ENCODE measurements around the gene SCN3A. TPM values are rescaled to one million over a fixed set of nuclear protein-coding genes. Genes with fewer than 3 reads are reported as not detected.

Gene SCN3A
- total RNA-seq = 0.05 TPM in 1 of 2 replicates, not detected in the other

DNA sequence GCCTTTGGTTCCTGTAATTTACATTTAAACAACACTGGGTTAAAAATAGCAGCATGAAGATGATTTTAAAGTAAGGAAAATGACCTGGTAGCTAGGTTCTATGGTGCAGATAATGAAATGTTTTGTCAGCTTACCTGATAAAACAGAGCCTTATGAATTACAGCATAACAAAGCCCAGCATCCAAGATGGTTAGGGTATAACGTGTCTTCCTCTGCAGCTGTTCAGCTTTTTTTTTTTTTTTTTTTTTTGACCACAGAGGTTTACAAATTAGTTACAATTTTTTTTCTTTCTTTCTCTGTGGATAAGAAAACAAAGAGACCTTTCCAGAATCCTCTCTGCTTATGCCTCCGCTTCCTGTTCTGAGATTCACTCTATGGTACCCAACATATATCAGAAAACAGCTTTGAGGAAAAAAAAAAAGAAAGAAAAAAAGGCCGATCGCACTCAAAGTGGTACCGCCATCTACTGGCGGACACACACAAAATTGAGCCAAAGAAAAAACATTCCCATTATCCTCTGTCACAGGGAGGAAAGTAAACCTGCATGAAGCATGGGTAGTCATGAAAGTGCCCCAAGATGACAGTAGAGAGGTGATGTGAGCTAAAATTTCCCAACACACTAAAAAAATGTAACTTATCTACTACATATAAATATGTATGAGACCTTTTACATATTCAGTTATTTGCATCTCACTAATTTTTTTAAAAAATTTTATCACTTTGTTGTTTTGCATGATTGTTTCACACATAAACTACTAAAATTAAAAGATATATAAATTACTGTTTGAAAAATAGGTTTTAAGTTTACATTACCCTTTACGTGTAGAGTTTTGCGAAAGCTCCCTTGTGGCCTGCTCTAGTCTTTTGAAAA, at the start of gene SCN3A:
Gene SCN3A, minus strand, starts transcription at position 362 of the 871 bp plus-strand sequence. CDS start 27,656 bp downstream, outside the sequence.
- peak; percentile 63 for DNase-seq
- H3K36me3 Mint-ChIP-seq (ENCODE audit: low read depth) = no peaks in the 10 kb centered on the region

DNA sequence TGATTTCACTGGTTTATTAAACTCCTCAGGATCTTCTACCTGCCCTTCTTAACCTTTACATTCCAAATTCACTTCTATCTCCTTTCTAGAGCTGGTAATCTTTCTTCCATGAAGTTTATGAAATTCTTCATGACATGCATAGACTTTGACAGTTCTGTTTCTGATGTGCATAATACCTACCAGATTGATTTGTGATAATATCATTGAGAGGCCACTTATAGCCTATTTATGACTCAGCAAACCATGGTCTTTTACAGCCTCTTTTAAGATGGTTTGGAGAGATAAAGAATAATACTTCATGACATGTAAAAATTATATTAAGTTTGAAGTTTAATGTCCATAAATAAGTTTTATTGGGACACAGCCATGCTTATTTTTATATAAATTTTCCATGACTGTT, 49.3 kb upstream of the SCN3A start:
- Mint-ChIP-seq H3K4me1 (no peaks in the 10 kb centered on the region), H3K27me3 (peaks cover 2% of the 10 kb centered on the region), H3K4me3 (no peak overlapping the region), H3K36me3 (ENCODE audit: low read depth) (no peaks in the 10 kb centered on the region), H3K9me3 (no peaks in the 10 kb centered on the region), H3K27ac (no peak overlapping the region)
- DNase-seq = no peak
- intact Hi-C loops (cut with micrococcal nuclease) = no loop called here

More for the DNA sequence above, at the start of gene SCN3A:
- intact Hi-C loops (cut with micrococcal nuclease) = loop anchor here (1.0 to 5.0 kb wide), 2 partner anchors 189 to 467 kb away; no protein-coding TSS in a partner anchor
- Mint-ChIP-seq H3K4me3 (peak within 1 kb of the TSS; percentile 27), H3K27ac (no peak within 1 kb of the TSS), H3K9me3 (no peaks in the 10 kb centered on the region), H3K4me1 (peaks cover 2% of the 10 kb centered on the region), H3K27me3 (peaks cover 5% of the 10 kb centered on the region)

DNA sequence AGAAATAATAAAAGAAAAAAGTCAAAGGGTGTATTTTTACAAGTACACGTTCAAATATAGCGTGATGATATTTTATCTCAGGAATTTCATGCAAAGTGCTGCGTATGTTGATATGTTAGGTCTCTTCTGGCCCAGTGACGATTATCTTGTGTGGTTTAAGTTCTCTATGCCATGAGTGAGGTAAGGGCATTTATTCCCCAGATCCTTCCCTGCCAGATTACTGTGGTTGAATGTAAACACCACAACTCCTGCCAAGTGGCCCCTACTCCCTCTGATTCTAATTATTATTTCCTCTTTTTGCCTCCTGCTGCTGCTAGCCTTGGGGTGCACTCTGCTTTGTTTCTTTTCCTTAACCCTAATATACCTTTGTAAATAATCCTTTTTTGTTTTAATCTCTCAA, 47.5 kb upstream of the SCN3A start:
- no peak overlapping the region for H3K4me3 Mint-ChIP-seq
- no peak for DNase-seq
- peaks cover 2% of the 10 kb centered on the region for H3K27me3 Mint-ChIP-seq
- intact Hi-C loops (cut with micrococcal nuclease) = no loop called here
- H3K36me3 Mint-ChIP-seq (ENCODE audit: low read depth) = no peaks in the 10 kb centered on the region
- no peaks in the 10 kb centered on the region for H3K9me3 Mint-ChIP-seq
- no peaks in the 10 kb centered on the region for H3K4me1 Mint-ChIP-seq
- H3K27ac Mint-ChIP-seq = no peak overlapping the region

DNA sequence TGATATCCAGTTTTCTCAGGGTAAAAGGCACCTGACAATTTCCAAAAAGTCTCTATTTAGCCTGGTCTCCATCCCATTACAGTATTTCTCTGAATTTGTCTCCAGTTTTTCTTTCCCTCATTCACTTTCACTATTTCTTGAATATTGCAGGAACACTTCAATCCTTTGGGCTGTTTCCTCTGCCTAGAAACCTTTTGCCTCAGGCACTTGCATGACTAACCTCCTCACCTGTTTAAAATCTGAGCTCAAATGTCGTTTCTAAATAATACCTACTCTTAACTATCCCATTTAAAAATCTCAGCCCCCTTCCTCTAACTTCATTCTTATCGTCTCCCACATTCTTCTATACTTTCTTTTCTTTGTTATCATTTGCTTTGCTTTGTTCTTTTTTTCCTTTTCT, 44.4 kb upstream of the SCN3A start:
- Mint-ChIP-seq H3K27ac (no peak overlapping the region), H3K9me3 (no peaks in the 10 kb centered on the region), H3K4me1 (no peaks in the 10 kb centered on the region), H3K36me3 (ENCODE audit: low read depth) (no peaks in the 10 kb centered on the region), H3K27me3 (peaks cover 2% of the 10 kb centered on the region), H3K4me3 (no peak overlapping the region)
- intact Hi-C loops (cut with micrococcal nuclease) = no loop called here
- DNase-seq = no peak

DNA sequence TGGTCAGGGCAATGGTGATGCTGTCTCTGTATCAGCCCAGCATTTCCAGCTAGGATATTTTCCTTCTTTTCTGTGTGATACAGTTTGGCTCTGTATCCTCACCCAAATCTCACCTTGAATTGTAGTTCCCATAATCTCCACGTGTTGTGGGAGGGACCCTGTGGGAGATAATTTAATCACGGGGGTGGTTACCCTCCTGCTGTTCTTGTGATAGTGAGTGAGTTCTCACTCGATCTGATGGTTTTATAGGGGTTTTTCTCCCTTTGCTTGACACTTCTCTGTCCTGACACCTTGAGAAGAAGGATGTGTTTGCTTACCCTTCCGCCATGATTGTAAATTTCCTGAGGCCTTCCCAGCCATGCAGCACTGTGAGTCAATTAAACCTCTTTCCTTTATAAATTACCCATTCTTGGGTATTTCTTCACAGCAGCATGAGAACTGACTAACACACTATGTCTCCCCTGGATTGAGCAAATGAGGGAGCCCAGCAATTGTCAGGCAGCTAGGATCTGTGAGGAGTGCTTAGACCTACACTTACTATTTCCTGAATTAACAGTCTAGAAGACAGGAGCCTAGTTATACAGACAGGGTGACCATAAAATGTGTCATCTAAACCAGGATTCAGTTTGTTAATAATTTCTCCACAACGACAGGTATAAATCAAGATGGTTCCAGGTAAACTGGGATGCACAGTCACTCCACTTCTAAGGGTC, 41.4 kb upstream of the SCN3A start:
- H3K4me1 Mint-ChIP-seq = no peaks in the 10 kb centered on the region
- intact Hi-C loops (cut with micrococcal nuclease) = no loop called here
- no peak overlapping the region for H3K27ac Mint-ChIP-seq
- H3K9me3 Mint-ChIP-seq = no peaks in the 10 kb centered on the region
- DNase-seq = peak; percentile 12
- H3K36me3 Mint-ChIP-seq (ENCODE audit: low read depth) = no peaks in the 10 kb centered on the region
- H3K4me3 Mint-ChIP-seq = no peak overlapping the region
- no peaks in the 10 kb centered on the region for H3K27me3 Mint-ChIP-seq

DNA sequence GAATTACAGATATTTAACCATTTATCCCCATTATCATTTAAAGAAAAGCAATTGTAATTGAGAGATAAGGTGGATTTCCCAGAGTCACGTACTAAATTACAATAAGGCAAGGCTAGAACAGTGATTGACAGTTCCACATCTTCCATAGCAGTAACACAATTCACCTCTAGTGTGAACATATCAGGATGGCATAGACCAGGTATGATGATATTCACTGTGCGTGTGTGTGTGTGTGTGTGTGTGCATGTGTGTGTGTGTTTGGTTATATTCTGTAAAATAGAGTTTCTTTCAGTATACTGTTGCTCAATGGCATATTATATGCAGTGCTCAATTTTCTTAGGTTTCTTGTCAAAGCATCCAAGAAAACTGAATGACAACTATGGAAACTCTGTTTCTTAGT, 37.1 kb upstream of the SCN3A start:
- Mint-ChIP-seq H3K27ac (no peak overlapping the region), H3K4me1 (no peaks in the 10 kb centered on the region), H3K27me3 (no peaks in the 10 kb centered on the region), H3K9me3 (no peaks in the 10 kb centered on the region), H3K36me3 (ENCODE audit: low read depth) (no peaks in the 10 kb centered on the region), H3K4me3 (no peak overlapping the region)
- intact Hi-C loops (cut with micrococcal nuclease) = no loop called here
- no peak for DNase-seq

DNA sequence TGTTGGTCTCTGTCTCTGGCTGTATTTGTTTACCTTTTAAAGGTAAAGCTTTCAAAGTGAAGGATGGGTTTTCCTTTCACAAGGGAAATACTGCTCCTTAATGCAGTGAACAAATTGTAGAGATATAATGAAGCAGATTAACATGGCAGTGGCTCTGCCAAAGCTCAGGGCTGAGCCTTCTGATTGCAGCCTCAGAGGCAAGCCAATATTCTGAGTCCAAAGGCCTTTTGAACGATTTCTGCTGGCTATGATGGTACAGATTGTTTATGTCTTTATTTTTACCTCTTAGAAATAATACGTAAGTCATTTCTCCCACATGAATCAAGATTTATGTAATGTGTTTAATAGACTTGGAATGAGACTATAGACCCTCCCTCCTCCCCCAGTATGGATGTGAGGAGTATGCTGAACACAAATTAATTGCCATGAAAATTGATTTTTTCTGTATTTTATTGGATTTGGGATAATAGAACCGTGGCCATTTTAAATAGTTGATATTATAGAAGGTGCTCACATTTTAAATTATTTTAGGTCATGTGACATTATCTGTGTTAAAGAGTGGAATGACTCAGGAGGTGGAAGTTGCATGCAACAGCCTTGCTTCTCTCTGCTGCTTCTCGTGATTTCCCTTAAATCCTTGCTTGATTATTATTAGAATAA, 36.1 kb upstream of the SCN3A start:
- Mint-ChIP-seq H3K4me3 (no peak overlapping the region), H3K36me3 (ENCODE audit: low read depth) (no peaks in the 10 kb centered on the region), H3K27me3 (no peaks in the 10 kb centered on the region)

DNA sequence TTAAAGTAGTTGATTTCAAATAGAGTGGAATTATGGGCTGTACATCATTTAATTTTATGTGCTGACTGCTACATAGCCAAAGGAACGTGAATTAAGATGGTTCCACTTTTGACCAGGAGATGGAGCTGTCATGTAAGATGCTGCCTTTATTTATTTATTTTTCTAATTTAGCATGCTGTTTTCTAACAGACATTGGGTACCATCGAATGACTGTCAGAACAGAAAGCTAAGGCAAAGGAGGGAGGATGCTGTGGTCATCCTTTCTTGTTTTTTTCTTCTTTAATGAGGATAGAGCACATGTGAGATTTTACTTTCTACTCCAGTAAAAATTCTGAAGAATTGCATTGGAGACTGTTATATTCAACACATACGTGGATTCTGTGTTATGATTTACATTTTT, 35.4 kb upstream of the SCN3A start, which contains the start of gene SCN2A:
Gene SCN2A, plus strand, starts transcription at position 185 of the 400 bp plus-strand sequence. CDS start 56,410 bp downstream, outside the sequence.
- no peaks in the 10 kb centered on the region for H3K4me1 Mint-ChIP-seq
- no peak within 1 kb of the TSS for H3K4me3 Mint-ChIP-seq
- no peak within 1 kb of the TSS for H3K27ac Mint-ChIP-seq
- no peaks in the 10 kb centered on the region for H3K36me3 Mint-ChIP-seq (ENCODE audit: low read depth)
- H3K9me3 Mint-ChIP-seq = no peaks in the 10 kb centered on the region
- peak; percentile 64 for DNase-seq
- no peaks in the 10 kb centered on the region for H3K27me3 Mint-ChIP-seq
- intact Hi-C loops (cut with micrococcal nuclease) = loop anchor here (1.0 to 5.0 kb wide), 2 partner anchors 54 to 68 kb away; no protein-coding TSS in a partner anchor

More for the DNA sequence above, 36.1 kb upstream of the SCN3A start:
- Mint-ChIP-seq H3K4me1 (no peaks in the 10 kb centered on the region), H3K9me3 (no peaks in the 10 kb centered on the region), H3K27ac (no peak overlapping the region)
- intact Hi-C loops (cut with micrococcal nuclease) = loop anchor here (1.0 to 5.0 kb wide), 2 partner anchors 53 to 67 kb away; no protein-coding TSS in a partner anchor
- DNase-seq = no peak

DNA sequence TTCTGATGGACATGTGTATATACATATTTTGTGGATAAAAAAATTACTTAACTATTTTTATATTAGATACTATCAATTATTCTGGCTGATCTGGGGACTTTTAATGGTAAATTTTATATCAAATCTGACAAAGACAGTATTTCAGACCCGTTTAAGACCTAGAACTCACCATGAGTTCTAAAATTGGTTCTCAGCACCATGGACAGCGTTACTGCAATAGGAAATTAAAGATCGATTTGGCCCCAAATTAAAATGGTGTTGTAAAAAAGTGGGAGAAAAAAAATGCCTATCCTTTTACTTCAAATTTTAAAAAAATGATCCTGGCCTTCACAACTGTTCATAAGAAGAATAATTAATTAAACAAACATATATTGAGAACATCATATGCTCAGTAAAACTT, 34.4 kb upstream of the SCN3A start:
- no peaks in the 10 kb centered on the region for H3K36me3 Mint-ChIP-seq (ENCODE audit: low read depth)
- intact Hi-C loops (cut with micrococcal nuclease) = loop anchor here (5.0 kb wide), 1 partner anchor 69 kb away; no protein-coding TSS in a partner anchor
- H3K27me3 Mint-ChIP-seq = no peaks in the 10 kb centered on the region
- no peaks in the 10 kb centered on the region for H3K9me3 Mint-ChIP-seq
- H3K4me1 Mint-ChIP-seq = no peaks in the 10 kb centered on the region
- H3K4me3 Mint-ChIP-seq = no peak overlapping the region
- H3K27ac Mint-ChIP-seq = no peak overlapping the region
- DNase-seq = peak; percentile 66

DNA sequence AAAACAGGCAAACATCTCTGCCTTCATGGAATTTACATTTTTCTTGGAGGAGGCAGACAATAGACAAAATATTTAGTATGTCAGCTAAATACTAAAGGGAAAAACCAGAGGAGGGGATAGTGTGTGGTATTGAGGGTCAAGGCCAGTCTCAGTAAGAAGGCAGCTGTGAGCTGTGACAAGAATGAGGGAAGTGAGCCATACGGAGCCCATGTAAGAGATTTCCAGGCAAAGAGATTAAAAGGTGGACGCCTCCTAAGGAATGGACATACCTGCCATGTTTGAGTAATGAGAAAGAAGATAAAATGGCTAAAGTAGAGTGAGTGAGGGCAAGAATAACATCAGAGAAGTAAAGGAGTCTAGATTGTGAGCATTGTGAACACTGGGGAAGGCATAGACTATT, 33.2 kb upstream of the SCN3A start:
- no peaks in the 10 kb centered on the region for H3K9me3 Mint-ChIP-seq
- no peaks in the 10 kb centered on the region for H3K36me3 Mint-ChIP-seq (ENCODE audit: low read depth)
- H3K27me3 Mint-ChIP-seq = no peaks in the 10 kb centered on the region
- intact Hi-C loops (cut with micrococcal nuclease) = loop anchor here (5.0 kb wide), 1 partner anchor 70 kb away; no protein-coding TSS in a partner anchor
- no peak overlapping the region for H3K4me3 Mint-ChIP-seq
- H3K4me1 Mint-ChIP-seq = no peaks in the 10 kb centered on the region
- no peak overlapping the region for H3K27ac Mint-ChIP-seq
- DNase-seq = no peak

DNA sequence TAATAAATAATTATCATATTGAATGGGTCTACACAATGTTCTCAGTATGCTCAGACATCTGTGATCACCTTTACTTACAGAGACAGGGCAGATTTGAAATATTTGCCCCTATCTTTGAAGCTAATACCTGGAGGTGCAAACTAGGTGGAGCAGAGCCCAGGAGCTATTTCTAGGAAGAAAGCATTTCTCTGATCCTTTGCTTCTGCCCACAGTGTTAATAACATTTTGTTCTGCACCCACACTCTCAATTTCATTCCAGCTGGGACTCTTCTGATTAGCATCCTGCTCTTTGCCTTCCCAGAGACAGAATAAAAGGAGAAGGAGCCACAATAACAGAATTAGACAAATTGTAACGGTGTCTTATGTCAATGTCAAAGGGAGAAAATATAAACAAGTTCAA, 23.7 kb upstream of the SCN3A start:
- Mint-ChIP-seq H3K36me3 (ENCODE audit: low read depth) (no peaks in the 10 kb centered on the region), H3K27ac (no peak overlapping the region), H3K27me3 (no peaks in the 10 kb centered on the region), H3K9me3 (no peaks in the 10 kb centered on the region), H3K4me1 (no peaks in the 10 kb centered on the region), H3K4me3 (no peak overlapping the region)
- intact Hi-C loops (cut with micrococcal nuclease) = no loop called here
- no peak for DNase-seq

DNA sequence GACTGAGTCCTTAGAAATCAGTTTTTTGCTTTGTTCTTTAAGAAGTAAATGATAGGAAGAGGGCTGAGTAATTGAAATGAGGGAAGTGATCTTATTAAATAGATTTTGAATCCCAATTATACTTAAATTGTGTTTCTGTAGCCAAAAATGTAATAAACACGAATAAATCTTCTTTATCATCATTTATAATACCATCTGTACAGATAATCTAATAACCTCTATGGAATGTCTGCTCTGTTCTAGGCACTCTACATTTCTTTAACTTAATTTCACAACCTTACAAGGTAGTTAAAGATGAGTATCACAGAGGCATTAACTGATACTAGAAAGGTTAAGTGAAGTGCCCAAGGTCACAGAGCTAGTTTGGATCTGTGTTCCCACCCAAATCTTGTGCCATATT, 21.1 kb upstream of the SCN3A start:
- H3K4me1 Mint-ChIP-seq = no peaks in the 10 kb centered on the region
- H3K27ac Mint-ChIP-seq = no peak overlapping the region
- no peaks in the 10 kb centered on the region for H3K27me3 Mint-ChIP-seq
- H3K36me3 Mint-ChIP-seq (ENCODE audit: low read depth) = no peaks in the 10 kb centered on the region
- no peak for DNase-seq
- intact Hi-C loops (cut with micrococcal nuclease) = no loop called here
- H3K9me3 Mint-ChIP-seq = no peaks in the 10 kb centered on the region
- H3K4me3 Mint-ChIP-seq = no peak overlapping the region

DNA sequence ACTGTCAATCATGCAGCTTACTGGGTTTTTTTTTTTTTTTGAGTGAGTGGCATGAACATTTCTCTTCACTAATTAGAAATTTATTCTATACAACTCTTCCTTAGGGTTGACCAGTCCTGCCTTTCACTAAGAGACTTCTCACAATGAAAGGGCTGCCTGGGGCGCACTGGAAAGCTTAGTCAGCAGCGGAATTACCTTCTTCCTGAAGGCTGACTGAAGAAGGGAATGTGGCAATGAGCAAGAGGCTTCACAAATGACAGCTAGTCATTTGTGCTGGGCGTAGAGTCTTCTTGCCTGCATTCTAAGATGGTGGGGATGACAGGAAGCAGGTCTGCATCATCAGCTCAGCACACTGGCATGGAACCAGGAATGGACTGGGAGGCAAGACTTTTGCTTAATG, 15.6 kb upstream of the SCN3A start:
- no peaks in the 10 kb centered on the region for H3K4me1 Mint-ChIP-seq
- no peak overlapping the region for H3K4me3 Mint-ChIP-seq
- H3K9me3 Mint-ChIP-seq = no peaks in the 10 kb centered on the region
- DNase-seq = no peak
- no peak overlapping the region for H3K27ac Mint-ChIP-seq
- H3K36me3 Mint-ChIP-seq (ENCODE audit: low read depth) = no peaks in the 10 kb centered on the region
- intact Hi-C loops (cut with micrococcal nuclease) = no loop called here
- H3K27me3 Mint-ChIP-seq = no peaks in the 10 kb centered on the region

Measured in activated CD4-positive, alpha-beta T cell treated with anti-CD3 and anti-CD28 coated beads, Interleukin-2, amount 10 ng/mL, durations not matched to agents 24 days and 14 days (primary cell).